ENCODE measurements around the gene SKAP1.

- TF ChIP-seq CTCF (conservative IDR thresholded peaks at IDR 0.05 in 1 of 2, IDR thresholded peaks at IDR 0.05 in 1 of 2; ENCODE audit: low read depth in 1 of 2, low read length in 2 of 2), result no peak
- TF ChIP-seq EZH2 (IDR thresholded peaks at IDR 0.05; ENCODE audit: low read length, missing control alignments), result no peak
Measured at GRCh38 chr17:48307255-48307654, 122.8 kb downstream of the SKAP1 start.
